HG03378 (cell line): Measurements from ENCODE around the gene SH3BP4.
"Not testable (repeated sequence)": the region's sequence is repeated elsewhere in the genome, so short reads cannot be mapped to it uniquely, and the experiment has no call there.

ENCODE experiments used
- ATAC-seq: cut with Tn5 transposase; IDR thresholded peaks from one replicate; pipeline ENCODE4 v1.9.1; 2021; ENCODE audit warnings: mild to moderate bottlenecking, moderate library complexity; ENCODE audit not compliant: unreplicated experiment

SH3BP4 gene

GRCh38 chr2:235054475-235054874, 102.7 kb downstream of the SH3BP4 start:
- no peak for ATAC-seq

GRCh38 chr2:235054919-235055318, 103.1 kb downstream of the SH3BP4 start:
- ATAC-seq, result no peak

GRCh38 chr2:235055891-235056516, 104.2 kb downstream of the SH3BP4 start:
- ATAC-seq, result no peak

- no peak for ATAC-seq
These were observed 105.0 kb downstream of the SH3BP4 start for GRCh38 chr2:235056768-235057167.

- ATAC-seq, result not testable (repeated sequence)
These were observed 105.8 kb downstream of the SH3BP4 start for GRCh38 chr2:235057616-235058015.

GRCh38 chr2:235059161-235059560, 107.3 kb downstream of the SH3BP4 start:
- ATAC-seq, result no peak

- no peak for ATAC-seq
These were observed 109.8 kb downstream of the SH3BP4 start for GRCh38 chr2:235061656-235062055.

- no peak for ATAC-seq
These were observed 111.7 kb downstream of the SH3BP4 start for GRCh38 chr2:235063471-235063961.

- ATAC-seq, result no peak
These were observed 113.2 kb downstream of the SH3BP4 start for GRCh38 chr2:235064976-235065375.

GRCh38 chr2:235066490-235066889, 114.7 kb downstream of the SH3BP4 start:
- ATAC-seq, result no peak

GRCh38 chr2:235066895-235067294, 115.1 kb downstream of the SH3BP4 start:
- no peak for ATAC-seq

- no peak for ATAC-seq
These were observed 116.9 kb downstream of the SH3BP4 start for GRCh38 chr2:235068701-235069100.

GRCh38 chr2:235070063-235070706, 118.4 kb downstream of the SH3BP4 start:
- no peak for ATAC-seq

GRCh38 chr2:235073868-235074413, 122.1 kb downstream of the SH3BP4 start:
- ATAC-seq, result no peak

GRCh38 chr2:235077046-235077445, 125.2 kb downstream of the SH3BP4 start:
- no peak for ATAC-seq

- ATAC-seq, result no peak
These were observed 126.4 kb downstream of the SH3BP4 start for GRCh38 chr2:235078182-235078581.

- ATAC-seq, result no peak
These were observed 127.2 kb downstream of the SH3BP4 start for GRCh38 chr2:235078914-235079472.

- ATAC-seq, result no peak
These were observed 128.3 kb downstream of the SH3BP4 start for GRCh38 chr2:235080101-235080500.

GRCh38 chr2:235082578-235083338, 130.9 kb downstream of the SH3BP4 start:
- no peak for ATAC-seq

- ATAC-seq, result no peak
These were observed 132.0 kb downstream of the SH3BP4 start for GRCh38 chr2:235083822-235084221.

- no peak for ATAC-seq
These were observed 132.6 kb downstream of the SH3BP4 start for GRCh38 chr2:235084424-235084823.
